ENCODE measurements around the gene CREB3L1.

CREB3L1 gene

DNA sequence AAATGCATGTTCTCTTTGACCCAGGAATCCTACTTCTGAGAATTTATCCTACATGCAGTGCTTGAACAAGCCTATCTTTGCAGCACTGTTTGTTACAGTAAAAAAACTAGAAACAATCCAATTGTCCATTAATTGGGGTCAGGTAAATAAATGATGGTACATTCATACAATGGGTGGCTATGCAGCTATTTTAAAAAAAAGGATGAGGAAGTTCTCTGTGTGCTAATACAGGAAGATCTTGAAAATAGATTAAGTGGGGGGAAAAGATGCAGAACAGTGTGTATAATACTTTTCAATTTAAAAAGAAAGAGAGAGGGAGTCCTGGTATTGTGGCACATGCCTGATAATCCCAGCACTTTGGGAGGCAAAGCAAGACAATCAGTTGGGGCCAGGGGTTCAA, 9.5 kb upstream of the CREB3L1 start:
- Histone ChIP-seq H3K4me3 (ENCODE audit: low read depth, low read length) (no peak overlapping the region), H3K9me3 (ENCODE audit: control insufficient read depth, insufficient read depth, low read length) (no peaks in the 10 kb centered on the region), H3K36me3 (ENCODE audit: control insufficient read depth, insufficient read depth, low read length) (no peaks in the 10 kb centered on the region), H3K9ac (ENCODE audit: low read depth, low read length) (no peak overlapping the region), H3K27me3 (ENCODE audit: control insufficient read depth, insufficient read depth, low read length) (peaks cover 6% of the 10 kb centered on the region), H3K4me1 (ENCODE audit: control insufficient read depth, insufficient read depth, low read length) (peaks cover 6% of the 10 kb centered on the region)

DNA sequence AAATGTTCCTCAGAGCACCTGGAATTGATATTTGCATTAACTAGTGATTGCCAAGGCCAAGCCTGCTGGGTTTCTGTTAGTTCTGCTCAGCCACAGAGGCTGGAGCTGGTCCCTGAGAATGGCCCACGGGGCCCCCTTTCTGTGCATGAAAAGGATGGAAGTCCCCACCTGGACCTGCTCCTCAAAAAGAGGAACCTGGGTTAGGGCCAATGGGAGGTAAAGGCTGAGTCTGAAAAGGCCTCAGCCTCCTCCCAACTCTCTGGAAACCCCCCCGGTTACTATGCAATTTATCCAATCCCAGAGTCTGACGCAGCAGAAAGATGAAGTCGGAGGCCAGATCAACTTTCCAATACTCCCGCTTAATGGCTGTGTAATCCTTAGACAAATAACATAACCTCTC, 6.8 kb upstream of the CREB3L1 start:
- Histone ChIP-seq H3K9ac (ENCODE audit: low read depth, low read length) (no peak overlapping the region), H3K4me1 (ENCODE audit: control insufficient read depth, insufficient read depth, low read length) (peaks cover 9% of the 10 kb centered on the region), H3K36me3 (ENCODE audit: control insufficient read depth, insufficient read depth, low read length) (no peaks in the 10 kb centered on the region), H3K4me3 (ENCODE audit: low read depth, low read length) (no peak overlapping the region), H3K27me3 (ENCODE audit: control insufficient read depth, insufficient read depth, low read length) (peaks cover 6% of the 10 kb centered on the region), H3K9me3 (ENCODE audit: control insufficient read depth, insufficient read depth, low read length) (no peaks in the 10 kb centered on the region)

DNA sequence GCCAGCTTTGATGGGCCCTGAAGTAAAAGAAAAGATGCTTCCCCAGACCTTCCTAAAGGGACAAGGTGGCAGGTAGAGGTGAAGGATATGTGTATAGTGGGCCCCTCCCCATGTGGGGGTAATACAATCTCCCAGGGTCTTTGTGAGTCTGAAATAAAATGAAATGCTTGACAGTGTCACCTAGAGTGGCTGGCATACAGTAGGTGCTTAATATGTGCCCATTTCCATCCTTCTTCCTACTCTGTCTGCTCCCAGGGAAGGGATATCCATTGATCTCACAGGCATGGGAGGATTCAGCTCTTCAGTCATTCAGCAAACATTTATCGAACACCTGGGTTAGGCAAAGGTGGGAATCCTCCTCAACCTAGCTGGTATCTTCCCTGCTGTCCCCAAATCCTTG, 6.1 kb upstream of the CREB3L1 start:
- Histone ChIP-seq H3K4me1 (ENCODE audit: control insufficient read depth, insufficient read depth, low read length) (peaks cover 9% of the 10 kb centered on the region), H3K9ac (ENCODE audit: low read depth, low read length) (no peak overlapping the region), H3K36me3 (ENCODE audit: control insufficient read depth, insufficient read depth, low read length) (no peaks in the 10 kb centered on the region), H3K4me3 (ENCODE audit: low read depth, low read length) (no peak overlapping the region), H3K27me3 (ENCODE audit: control insufficient read depth, insufficient read depth, low read length) (peaks cover 6% of the 10 kb centered on the region), H3K9me3 (ENCODE audit: control insufficient read depth, insufficient read depth, low read length) (no peaks in the 10 kb centered on the region)

DNA sequence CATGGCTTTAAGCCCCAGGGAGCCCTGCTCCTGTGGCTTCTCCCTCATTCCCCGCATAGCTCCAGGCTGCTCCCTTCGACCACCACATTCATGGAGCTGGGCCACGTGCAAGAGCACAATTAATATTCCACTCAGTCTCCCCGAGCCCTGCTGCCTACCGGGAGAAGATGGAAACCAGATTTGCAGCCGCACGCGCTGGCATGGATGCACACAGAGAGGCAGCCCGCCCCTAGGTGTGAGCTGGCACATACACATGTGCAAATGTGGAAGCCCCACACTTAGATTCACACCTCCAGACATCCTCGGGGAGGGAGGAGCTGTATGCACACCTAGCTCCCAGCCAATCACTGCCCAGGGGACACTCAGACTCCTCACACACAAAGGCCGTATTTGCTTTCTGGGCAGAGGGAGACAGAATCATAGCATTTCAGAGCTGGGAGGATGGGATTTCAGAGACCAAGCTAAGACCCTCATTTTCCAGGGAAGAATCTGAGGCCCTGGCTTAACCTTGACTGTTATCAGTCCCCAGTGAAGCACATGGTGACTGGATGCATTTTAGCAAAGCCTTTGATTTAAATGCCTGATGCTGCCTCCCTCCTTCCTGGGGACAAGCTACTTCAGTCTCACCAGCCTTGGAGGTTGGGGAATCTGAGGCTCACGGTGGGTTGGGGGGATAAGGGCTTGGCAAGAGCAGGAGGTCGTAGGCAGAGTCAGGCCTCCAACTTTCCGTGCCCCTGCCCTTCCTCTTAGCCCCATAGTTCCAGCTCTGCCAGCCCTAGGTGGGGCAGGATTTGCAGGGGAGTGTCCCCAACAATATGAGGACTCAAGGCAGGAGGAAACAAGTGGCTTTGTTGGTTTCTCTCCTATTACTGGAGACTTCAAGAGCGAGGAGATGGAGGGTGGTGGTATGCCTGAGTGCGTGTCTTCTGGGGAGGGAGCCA, 5.3 kb upstream of the CREB3L1 start:
- no peaks in the 10 kb centered on the region for H3K9me3 ChIP-seq (ENCODE audit: control insufficient read depth, insufficient read depth, low read length)
- peak overlapping the region; percentile 26 for H3K9ac ChIP-seq (ENCODE audit: low read depth, low read length)
- peaks cover 6% of the 10 kb centered on the region for H3K27me3 ChIP-seq (ENCODE audit: control insufficient read depth, insufficient read depth, low read length)
- H3K36me3 ChIP-seq (ENCODE audit: control insufficient read depth, insufficient read depth, low read length), result no peaks in the 10 kb centered on the region
- H3K4me1 ChIP-seq (ENCODE audit: control insufficient read depth, insufficient read depth, low read length), result peaks cover 9% of the 10 kb centered on the region
- no peak overlapping the region for H3K4me3 ChIP-seq (ENCODE audit: low read depth, low read length)

GRCh38 chr11:46272816-46273427, 4.5 kb upstream of the CREB3L1 start:
- no peak overlapping the region for H3K9ac ChIP-seq (ENCODE audit: low read depth, low read length)
- peaks cover 9% of the 10 kb centered on the region for H3K4me1 ChIP-seq (ENCODE audit: control insufficient read depth, insufficient read depth, low read length)
- H3K27me3 ChIP-seq (ENCODE audit: control insufficient read depth, insufficient read depth, low read length), result peaks cover 6% of the 10 kb centered on the region
- no peaks in the 10 kb centered on the region for H3K36me3 ChIP-seq (ENCODE audit: control insufficient read depth, insufficient read depth, low read length)
- H3K4me3 ChIP-seq (ENCODE audit: low read depth, low read length), result no peak overlapping the region
- H3K9me3 ChIP-seq (ENCODE audit: control insufficient read depth, insufficient read depth, low read length), result no peaks in the 10 kb centered on the region

DNA sequence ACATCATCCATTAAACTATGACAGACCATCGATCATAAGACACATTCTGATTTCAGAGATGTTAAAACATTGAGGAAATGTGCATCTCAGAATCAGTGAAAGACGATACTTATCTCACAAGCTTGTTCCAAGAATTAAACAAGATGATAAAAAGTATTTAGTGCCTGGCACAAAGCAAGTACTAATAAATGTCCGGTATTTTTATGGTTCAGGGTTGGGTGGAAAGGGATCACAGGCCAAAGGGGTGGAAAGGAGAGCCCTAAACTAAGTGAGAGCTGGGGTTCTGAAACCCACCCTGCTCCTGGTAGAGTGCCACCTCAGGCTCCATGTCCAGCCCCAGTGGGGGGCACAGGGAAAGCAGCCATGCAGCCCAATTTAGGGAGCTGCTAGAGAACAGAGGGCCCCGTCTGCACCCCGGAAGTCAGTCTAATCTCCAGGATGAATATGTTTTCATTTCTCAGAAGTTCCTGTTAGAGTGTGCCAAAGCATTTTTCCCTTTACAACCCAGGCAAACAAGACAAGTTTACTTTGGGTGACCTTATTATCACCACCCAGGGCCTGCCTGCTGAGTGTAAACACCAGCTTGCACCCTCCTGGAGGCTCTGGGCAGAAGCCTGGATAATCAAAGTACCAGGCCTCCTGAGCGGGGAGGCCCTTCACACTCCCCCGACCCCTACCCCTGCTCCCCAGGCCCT, 3.8 kb upstream of the CREB3L1 start:
- H3K4me3 ChIP-seq (ENCODE audit: low read depth, low read length), result no peak overlapping the region
- H3K4me1 ChIP-seq (ENCODE audit: control insufficient read depth, insufficient read depth, low read length), result peaks cover 10% of the 10 kb centered on the region
- H3K27me3 ChIP-seq (ENCODE audit: control insufficient read depth, insufficient read depth, low read length), result peaks cover 6% of the 10 kb centered on the region
- H3K36me3 ChIP-seq (ENCODE audit: control insufficient read depth, insufficient read depth, low read length), result no peaks in the 10 kb centered on the region
- no peaks in the 10 kb centered on the region for H3K9me3 ChIP-seq (ENCODE audit: control insufficient read depth, insufficient read depth, low read length)
- H3K9ac ChIP-seq (ENCODE audit: low read depth, low read length), result no peak overlapping the region

DNA sequence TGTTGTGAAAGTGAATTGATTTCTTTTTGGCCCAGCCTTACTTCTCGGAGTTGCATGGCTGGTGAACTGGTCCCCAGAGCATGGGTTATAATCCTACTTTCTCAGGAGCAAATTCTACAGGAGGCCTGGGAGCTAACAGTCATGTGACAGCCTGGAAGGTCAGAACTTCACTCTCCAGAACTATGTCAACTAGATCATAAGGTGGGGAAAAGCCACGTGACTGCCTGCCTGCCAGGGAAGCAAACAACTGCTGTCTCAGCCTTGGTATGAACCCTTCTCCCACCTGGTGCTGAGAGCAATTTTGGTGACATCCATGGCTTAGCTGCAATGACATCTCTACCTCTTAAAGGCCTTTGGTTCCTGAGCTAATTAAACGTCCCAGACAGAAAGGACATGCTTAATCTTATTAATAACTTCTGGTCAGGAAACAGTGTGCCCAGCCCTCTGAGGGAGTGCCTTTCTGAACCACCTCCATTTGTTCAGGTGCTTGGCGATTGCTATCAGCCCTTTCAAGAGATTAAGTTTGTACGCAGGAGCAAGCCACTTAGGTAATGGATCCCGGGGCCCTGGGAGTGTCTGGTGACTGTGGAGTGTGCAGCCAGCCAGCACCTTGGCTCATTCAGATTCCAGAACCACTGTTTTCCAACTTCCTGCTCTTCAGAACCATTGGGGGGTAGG, 1.4 kb upstream of the CREB3L1 start:
- Histone ChIP-seq H3K4me3 (ENCODE audit: low read depth, low read length) (no peak overlapping the region), H3K9ac (ENCODE audit: low read depth, low read length) (no peak overlapping the region), H3K36me3 (ENCODE audit: control insufficient read depth, insufficient read depth, low read length) (no peaks in the 10 kb centered on the region), H3K27me3 (ENCODE audit: control insufficient read depth, insufficient read depth, low read length) (peaks cover 6% of the 10 kb centered on the region), H3K9me3 (ENCODE audit: control insufficient read depth, insufficient read depth, low read length) (no peaks in the 10 kb centered on the region), H3K4me1 (ENCODE audit: control insufficient read depth, insufficient read depth, low read length) (peaks cover 28% of the 10 kb centered on the region)

DNA sequence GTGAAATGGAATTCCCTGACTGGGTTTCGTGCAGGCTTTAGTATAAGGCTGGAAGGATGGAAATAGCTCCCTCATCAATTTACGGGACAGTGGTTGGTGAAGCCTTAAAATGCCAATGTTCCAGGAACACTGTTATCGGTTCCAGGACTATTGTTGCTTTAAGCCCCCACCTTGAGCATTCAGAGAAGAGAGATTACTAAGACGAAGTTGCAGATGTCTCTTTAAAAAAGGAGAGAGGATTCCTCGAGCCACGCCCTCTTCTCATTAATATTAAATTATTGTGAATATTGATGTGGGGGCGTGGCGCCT, 195 bp upstream of the CREB3L1 start:
- peaks cover 3% of the 10 kb centered on the region for H3K27me3 ChIP-seq (ENCODE audit: control insufficient read depth, insufficient read depth, low read length)
- H3K36me3 ChIP-seq (ENCODE audit: control insufficient read depth, insufficient read depth, low read length), result no peaks in the 10 kb centered on the region
- H3K4me1 ChIP-seq (ENCODE audit: control insufficient read depth, insufficient read depth, low read length), result peaks cover 27% of the 10 kb centered on the region
- no peak overlapping the region for H3K9ac ChIP-seq (ENCODE audit: low read depth, low read length)
- H3K4me3 ChIP-seq (ENCODE audit: low read depth, low read length), result peak overlapping the region; percentile 88
- no peaks in the 10 kb centered on the region for H3K9me3 ChIP-seq (ENCODE audit: control insufficient read depth, insufficient read depth, low read length)

- Histone ChIP-seq H3K9me3 (ENCODE audit: control insufficient read depth, insufficient read depth, low read length) (no peaks in the 10 kb centered on the region), H3K36me3 (ENCODE audit: control insufficient read depth, insufficient read depth, low read length) (no peaks in the 10 kb centered on the region), H3K9ac (ENCODE audit: low read depth, low read length) (peak overlapping the region; percentile 57), H3K4me1 (ENCODE audit: control insufficient read depth, insufficient read depth, low read length) (peaks cover 25% of the 10 kb centered on the region), H3K27me3 (ENCODE audit: control insufficient read depth, insufficient read depth, low read length) (no peaks in the 10 kb centered on the region), H3K4me3 (ENCODE audit: low read depth, low read length) (peak overlapping the region; percentile 88)
Measured at GRCh38 chr11:46278387-46279125, 1.1 kb downstream of the CREB3L1 start.

GRCh38 chr11:46279126-46280099, 2.0 kb downstream of the CREB3L1 start:
- peak overlapping the region; percentile 47 for H3K9ac ChIP-seq (ENCODE audit: low read depth, low read length)
- no peaks in the 10 kb centered on the region for H3K9me3 ChIP-seq (ENCODE audit: control insufficient read depth, insufficient read depth, low read length)
- no peaks in the 10 kb centered on the region for H3K36me3 ChIP-seq (ENCODE audit: control insufficient read depth, insufficient read depth, low read length)
- H3K4me3 ChIP-seq (ENCODE audit: low read depth, low read length), result peak overlapping the region; percentile 88
- peaks cover 24% of the 10 kb centered on the region for H3K4me1 ChIP-seq (ENCODE audit: control insufficient read depth, insufficient read depth, low read length)
- H3K27me3 ChIP-seq (ENCODE audit: control insufficient read depth, insufficient read depth, low read length), result no peaks in the 10 kb centered on the region
